Sigmoid colon (tissue), 4 donors: Measurements from ENCODE around the gene MBLAC1.

Experiments used
- EP300 ChIP-seq, 4 donors: sonication (generic); formaldehyde crosslinking; IDR thresholded peaks; one replicate each; pipeline ENCODE4 v1.6.1; 2017; ENCODE audit warnings: antibody characterized with exemption in 4 of 4
- POLR2A ChIP-seq, 2 donors: fragments of 450-650 bp; IDR thresholded peaks; one replicate each; pipeline ENCODE4 v1.6.1; 2016; ENCODE audit warnings: antibody characterized with exemption in 2 of 2, mild to moderate bottlenecking in 2 of 2, moderate library complexity in 2 of 2
- POLR2AphosphoS5 ChIP-seq, 4 donors: sonication (generic); formaldehyde crosslinking; IDR thresholded peaks; one replicate each; pipeline ENCODE4 v1.6.1; 2017; ENCODE audit warnings: antibody characterized with exemption in 4 of 4
- TF ChIP-seq, protein P1 (sequence below), 4 experiments: fragments of 450-650 bp in 3 of 4; fragments of 200-600 bp in 1 of 4; IDR thresholded peaks; one replicate each; pipeline ENCODE4 v1.5.1; 2016 to 2019; ENCODE audit warnings: antibody characterized with exemption in 4 of 4, mild to moderate bottlenecking in 3 of 4, moderate library complexity in 2 of 4

- TF ChIP-seq POLR2A (IDR thresholded peaks at IDR 0.05), result no peak
- TF ChIP-seq, protein P1, sequence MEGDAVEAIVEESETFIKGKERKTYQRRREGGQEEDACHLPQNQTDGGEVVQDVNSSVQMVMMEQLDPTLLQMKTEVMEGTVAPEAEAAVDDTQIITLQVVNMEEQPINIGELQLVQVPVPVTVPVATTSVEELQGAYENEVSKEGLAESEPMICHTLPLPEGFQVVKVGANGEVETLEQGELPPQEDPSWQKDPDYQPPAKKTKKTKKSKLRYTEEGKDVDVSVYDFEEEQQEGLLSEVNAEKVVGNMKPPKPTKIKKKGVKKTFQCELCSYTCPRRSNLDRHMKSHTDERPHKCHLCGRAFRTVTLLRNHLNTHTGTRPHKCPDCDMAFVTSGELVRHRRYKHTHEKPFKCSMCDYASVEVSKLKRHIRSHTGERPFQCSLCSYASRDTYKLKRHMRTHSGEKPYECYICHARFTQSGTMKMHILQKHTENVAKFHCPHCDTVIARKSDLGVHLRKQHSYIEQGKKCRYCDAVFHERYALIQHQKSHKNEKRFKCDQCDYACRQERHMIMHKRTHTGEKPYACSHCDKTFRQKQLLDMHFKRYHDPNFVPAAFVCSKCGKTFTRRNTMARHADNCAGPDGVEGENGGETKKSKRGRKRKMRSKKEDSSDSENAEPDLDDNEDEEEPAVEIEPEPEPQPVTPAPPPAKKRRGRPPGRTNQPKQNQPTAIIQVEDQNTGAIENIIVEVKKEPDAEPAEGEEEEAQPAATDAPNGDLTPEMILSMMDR (IDR thresholded peaks at IDR 0.05), result no peak
- TF ChIP-seq POLR2AphosphoS5 (IDR thresholded peaks at IDR 0.05), result no peak
- no peak for TF ChIP-seq EP300 (IDR thresholded peaks at IDR 0.05)
Measured at GRCh38 chr7:100141555-100141949, 14.8 kb downstream of the MBLAC1 start.
